ENCODE results near the gene TM9SF4. TPM values are rescaled to one million over a fixed set of nuclear protein-coding genes. Genes with fewer than 3 reads are reported as not detected.

TM9SF4 gene
- total RNA-seq, 2 experiments from 2014 or later, result 22.4 to 24.5 TPM

DNA sequence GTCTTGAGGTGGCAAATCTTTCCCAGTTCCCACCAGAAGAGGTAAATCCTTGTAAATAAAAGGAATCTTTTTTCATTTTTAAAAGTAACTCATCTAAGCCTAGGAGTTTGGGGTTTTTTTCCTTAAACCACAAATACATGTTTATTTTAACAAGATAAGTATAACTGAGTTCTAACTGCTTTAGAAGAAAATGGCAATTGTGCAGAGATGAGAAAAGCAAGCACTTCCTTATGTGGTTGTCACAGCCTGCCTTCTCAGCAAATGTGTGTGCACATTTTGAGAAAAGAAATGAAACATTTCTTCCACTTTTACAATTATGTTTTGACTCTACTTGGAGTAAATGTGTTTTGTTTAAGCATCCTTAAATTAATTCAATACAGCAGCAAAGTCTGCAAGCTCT lies 39.8 kb upstream of the TM9SF4 start:
- intact Hi-C loops (cut with DNase I, micrococcal nuclease), result no loop called here
- TF ChIP-seq, protein P1, sequence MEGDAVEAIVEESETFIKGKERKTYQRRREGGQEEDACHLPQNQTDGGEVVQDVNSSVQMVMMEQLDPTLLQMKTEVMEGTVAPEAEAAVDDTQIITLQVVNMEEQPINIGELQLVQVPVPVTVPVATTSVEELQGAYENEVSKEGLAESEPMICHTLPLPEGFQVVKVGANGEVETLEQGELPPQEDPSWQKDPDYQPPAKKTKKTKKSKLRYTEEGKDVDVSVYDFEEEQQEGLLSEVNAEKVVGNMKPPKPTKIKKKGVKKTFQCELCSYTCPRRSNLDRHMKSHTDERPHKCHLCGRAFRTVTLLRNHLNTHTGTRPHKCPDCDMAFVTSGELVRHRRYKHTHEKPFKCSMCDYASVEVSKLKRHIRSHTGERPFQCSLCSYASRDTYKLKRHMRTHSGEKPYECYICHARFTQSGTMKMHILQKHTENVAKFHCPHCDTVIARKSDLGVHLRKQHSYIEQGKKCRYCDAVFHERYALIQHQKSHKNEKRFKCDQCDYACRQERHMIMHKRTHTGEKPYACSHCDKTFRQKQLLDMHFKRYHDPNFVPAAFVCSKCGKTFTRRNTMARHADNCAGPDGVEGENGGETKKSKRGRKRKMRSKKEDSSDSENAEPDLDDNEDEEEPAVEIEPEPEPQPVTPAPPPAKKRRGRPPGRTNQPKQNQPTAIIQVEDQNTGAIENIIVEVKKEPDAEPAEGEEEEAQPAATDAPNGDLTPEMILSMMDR (IDR thresholded peaks at IDR 0.05), result no peak
- no peaks in the 10 kb centered on the region for H3K9me3 ChIP-seq (ENCODE audit: control insufficient read depth in 1 of 2, insufficient read depth in 1 of 2, low read length in 2 of 2)
- peaks cover 4% of the 10 kb centered on the region for H3K4me1 ChIP-seq (ENCODE audit: insufficient read depth, low read length)
- CTCF ChIA-PET, result no interaction called here
- Mint-ChIP-seq H3K9me3 (no peaks in the 10 kb centered on the region), H3K27ac (no peak overlapping the region), H3K36me3 (ENCODE audit: low read depth) (no peaks in the 10 kb centered on the region), H3K4me3 (no peak overlapping the region), H3K27me3 (peaks cover 10% of the 10 kb centered on the region), H3K4me1 (ENCODE audit: low read depth) (no peaks in the 10 kb centered on the region)
- no peak overlapping the region for H3K4me3 ChIP-seq (ENCODE audit: low read length)
- ATAC-seq (ENCODE audit: poor library complexity) (no peak), DNase-seq (no peak)
- no peaks in the 10 kb centered on the region for H3K36me3 ChIP-seq (ENCODE audit: insufficient read depth, low read length)
- H3K27me3 ChIP-seq (ENCODE audit: control insufficient read depth in 1 of 2, insufficient read depth in 2 of 2, low read length in 2 of 2), result no peaks in the 10 kb centered on the region
- POLR2A ChIA-PET, result no interaction called here
- no peak overlapping the region for H3K27ac ChIP-seq (ENCODE audit: low read depth in 1 of 2, low read length in 2 of 2)

DNA sequence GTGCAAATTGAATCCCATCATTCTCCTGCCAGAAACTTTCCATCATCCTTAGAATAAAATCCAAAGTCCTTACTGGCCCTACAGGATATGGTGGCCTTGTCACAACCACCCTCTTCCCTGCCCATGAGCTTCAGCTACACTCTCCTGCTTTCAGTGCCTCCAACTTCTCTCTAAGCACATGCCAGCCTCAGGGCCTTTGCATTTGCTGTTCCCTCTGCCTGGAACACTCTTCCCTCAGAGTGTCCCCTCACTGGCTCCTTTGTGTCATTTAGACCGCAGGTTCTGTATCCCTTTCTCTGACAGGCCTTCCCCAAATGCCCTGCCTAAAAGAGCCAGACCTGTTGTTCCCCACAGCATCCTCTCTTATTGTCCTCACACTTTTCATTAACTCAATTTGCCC lies 39.2 kb upstream of the TM9SF4 start:
- no peaks in the 10 kb centered on the region for H3K4me1 Mint-ChIP-seq (ENCODE audit: low read depth)
- H3K27ac ChIP-seq (ENCODE audit: low read depth in 1 of 2, low read length in 2 of 2), result no peak overlapping the region

DNA sequence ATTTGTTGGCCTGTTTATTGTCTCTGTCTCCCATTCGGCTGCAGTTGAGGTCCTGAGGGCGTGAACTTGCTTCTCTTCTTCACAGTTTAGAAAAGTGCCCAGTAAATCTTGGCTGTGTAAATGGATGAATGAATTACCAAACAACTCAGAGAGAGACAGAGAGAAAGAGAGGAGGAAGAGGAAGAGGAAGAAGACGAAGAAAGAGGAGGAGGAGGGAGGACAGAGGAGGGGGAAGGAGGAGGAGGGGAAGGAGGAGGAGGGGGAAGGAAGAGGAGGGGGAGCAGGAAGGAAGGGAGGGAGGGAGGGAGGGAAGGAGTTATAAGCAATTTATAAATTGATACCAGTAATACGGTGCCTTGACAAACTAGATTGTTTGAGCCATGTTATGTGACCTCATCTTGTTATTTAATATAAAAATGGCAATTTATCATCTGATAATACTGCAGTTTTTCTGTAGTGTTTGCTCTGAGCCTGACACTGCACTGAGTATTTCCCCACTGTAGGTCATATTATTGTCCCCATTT lies 38.8 kb upstream of the TM9SF4 start:
- Mint-ChIP-seq H3K36me3 (ENCODE audit: low read depth) (no peaks in the 10 kb centered on the region), H3K27ac (no peak overlapping the region), H3K4me3 (no peak overlapping the region), H3K4me1 (ENCODE audit: low read depth) (no peaks in the 10 kb centered on the region), H3K27me3 (peaks cover 10% of the 10 kb centered on the region), H3K9me3 (no peaks in the 10 kb centered on the region)
- TF ChIP-seq, protein P1 (IDR thresholded peaks at IDR 0.05), result no peak
- H3K27ac ChIP-seq (ENCODE audit: low read depth in 1 of 2, low read length in 2 of 2), result no peak overlapping the region
- no peak overlapping the region for H3K4me3 ChIP-seq (ENCODE audit: low read length)
- POLR2A ChIA-PET, result no interaction called here
- peaks cover 4% of the 10 kb centered on the region for H3K4me1 ChIP-seq (ENCODE audit: insufficient read depth, low read length)
- CTCF ChIA-PET, result no interaction called here
- intact Hi-C loops (cut with DNase I, micrococcal nuclease), result no loop called here
- no peaks in the 10 kb centered on the region for H3K27me3 ChIP-seq (ENCODE audit: control insufficient read depth in 1 of 2, insufficient read depth in 2 of 2, low read length in 2 of 2)
- no peak for DNase-seq
- no peaks in the 10 kb centered on the region for H3K36me3 ChIP-seq (ENCODE audit: insufficient read depth, low read length)
- no peaks in the 10 kb centered on the region for H3K9me3 ChIP-seq (ENCODE audit: control insufficient read depth in 1 of 2, insufficient read depth in 1 of 2, low read length in 2 of 2)
- ATAC-seq (ENCODE audit: poor library complexity), result no peak

More for the DNA sequence above, 39.2 kb upstream of the TM9SF4 start:
- ChIA-PET POLR2A (no interaction called here), CTCF (no interaction called here)
- no peak for ATAC-seq (ENCODE audit: poor library complexity)
- H3K27me3 Mint-ChIP-seq, result peaks cover 10% of the 10 kb centered on the region
- no peak overlapping the region for H3K4me3 Mint-ChIP-seq
- intact Hi-C loops (cut with DNase I, micrococcal nuclease), result no loop called here
- no peaks in the 10 kb centered on the region for H3K9me3 ChIP-seq (ENCODE audit: control insufficient read depth in 1 of 2, insufficient read depth in 1 of 2, low read length in 2 of 2)
- H3K4me3 ChIP-seq (ENCODE audit: low read length), result no peak overlapping the region
- no peak for DNase-seq
- H3K27me3 ChIP-seq (ENCODE audit: control insufficient read depth in 1 of 2, insufficient read depth in 2 of 2, low read length in 2 of 2), result no peaks in the 10 kb centered on the region
- TF ChIP-seq, protein P1 (IDR thresholded peaks at IDR 0.05), result no peak
- no peaks in the 10 kb centered on the region for H3K9me3 Mint-ChIP-seq
- no peaks in the 10 kb centered on the region for H3K36me3 Mint-ChIP-seq (ENCODE audit: low read depth)
- no peak overlapping the region for H3K27ac Mint-ChIP-seq
- H3K36me3 ChIP-seq (ENCODE audit: insufficient read depth, low read length), result no peaks in the 10 kb centered on the region
- peaks cover 4% of the 10 kb centered on the region for H3K4me1 ChIP-seq (ENCODE audit: insufficient read depth, low read length)

Data from CD4-positive, alpha-beta T cell (primary cell).